HFFc6 (cell line): Measurements from ENCODE around the gene ADGRL1. TPM values are rescaled to one million over a fixed set of nuclear protein-coding genes. Genes with fewer than 3 reads are reported as not detected.

Experiments used
- DNase-seq: peaks from one replicate; pipeline ENCODE4 v3.0.0-alpha.2; 2018
- H3K27ac Mint-ChIP-seq: 2 replicates; pipeline ENCODE4 v1.8.0; 2020; ENCODE audit warnings: mild to moderate bottlenecking, mixed read lengths
- H3K27me3 Mint-ChIP-seq: 2 replicates; pipeline ENCODE4 v1.8.0; 2021; ENCODE audit warnings: mild to moderate bottlenecking, moderate library complexity, mixed read lengths; ENCODE audit not compliant: insufficient read depth
- H3K36me3 Mint-ChIP-seq: 2 replicates; pipeline ENCODE4 v1.8.0; 2021; ENCODE audit warnings: low read depth, mixed read lengths
- H3K4me1 Mint-ChIP-seq: 2 replicates; pipeline ENCODE4 v1.8.0; 2020; ENCODE audit warnings: low read depth, mixed read lengths
- H3K4me3 Mint-ChIP-seq: 2 replicates; pipeline ENCODE4 v1.8.0; 2020; ENCODE audit warnings: mild to moderate bottlenecking, moderate library complexity, mixed read lengths
- H3K9me3 Mint-ChIP-seq: 2 replicates; pipeline ENCODE4 v1.8.0; 2020; ENCODE audit warnings: mild to moderate bottlenecking, mixed read lengths
- total RNA-seq, 6 experiments: library from RNA; stranded (reverse); fragmentation: NEBNext Ultra II Directional; extraction: Animal tissue kit (Norgen Biotek cat#: 25700); gene quantifications; 2 replicates in 1 of 6; 3 replicates in 5 of 6; pipeline ENCODE4 v1.2.3, GENCODE V29; 2021
- TF ChIP-seq, protein P1 (sequence below): fragments of 200-600 bp; sonication (generic); IDR thresholded peaks from 2 replicates; pipeline ENCODE4 v1.5.0; 2021; ENCODE audit warnings: antibody characterized with exemption, mild to moderate bottlenecking

The ADGRL1 gene
- total RNA-seq, 6 experiments from 2014 or later, result 1.6 to 2.9 (median 2.2) TPM

DNA sequence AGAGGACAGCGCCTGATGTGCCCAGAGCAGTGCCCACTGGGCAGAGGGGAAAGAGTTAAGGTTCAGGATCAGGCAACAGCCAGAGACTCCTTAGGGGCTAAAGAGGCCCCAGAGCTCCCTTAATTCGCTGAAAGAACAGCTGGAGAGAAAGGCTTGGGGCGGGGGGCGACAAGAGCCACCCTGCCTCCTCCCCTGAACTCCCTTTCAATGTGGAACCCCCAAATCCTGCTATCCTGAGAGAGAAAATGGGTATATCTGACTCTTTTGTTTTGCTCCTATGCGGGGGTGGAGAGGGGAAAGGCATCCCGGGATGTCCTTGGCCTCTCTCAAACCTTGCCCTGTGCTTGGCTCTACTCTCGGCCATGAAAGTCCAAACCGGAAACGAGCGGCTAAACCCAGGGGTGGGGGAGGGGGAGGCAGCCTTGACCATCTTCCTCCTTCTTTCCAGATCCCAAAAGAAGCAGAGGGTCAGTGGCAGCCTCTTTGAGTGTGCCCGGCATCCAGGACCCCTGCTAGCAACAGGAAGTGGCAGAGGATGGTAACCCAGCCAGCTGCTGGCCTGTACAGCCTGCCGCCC is 93.1 kb downstream of the ADGRL1 start:
- DNase-seq, result no peak
- TF ChIP-seq, protein P1, sequence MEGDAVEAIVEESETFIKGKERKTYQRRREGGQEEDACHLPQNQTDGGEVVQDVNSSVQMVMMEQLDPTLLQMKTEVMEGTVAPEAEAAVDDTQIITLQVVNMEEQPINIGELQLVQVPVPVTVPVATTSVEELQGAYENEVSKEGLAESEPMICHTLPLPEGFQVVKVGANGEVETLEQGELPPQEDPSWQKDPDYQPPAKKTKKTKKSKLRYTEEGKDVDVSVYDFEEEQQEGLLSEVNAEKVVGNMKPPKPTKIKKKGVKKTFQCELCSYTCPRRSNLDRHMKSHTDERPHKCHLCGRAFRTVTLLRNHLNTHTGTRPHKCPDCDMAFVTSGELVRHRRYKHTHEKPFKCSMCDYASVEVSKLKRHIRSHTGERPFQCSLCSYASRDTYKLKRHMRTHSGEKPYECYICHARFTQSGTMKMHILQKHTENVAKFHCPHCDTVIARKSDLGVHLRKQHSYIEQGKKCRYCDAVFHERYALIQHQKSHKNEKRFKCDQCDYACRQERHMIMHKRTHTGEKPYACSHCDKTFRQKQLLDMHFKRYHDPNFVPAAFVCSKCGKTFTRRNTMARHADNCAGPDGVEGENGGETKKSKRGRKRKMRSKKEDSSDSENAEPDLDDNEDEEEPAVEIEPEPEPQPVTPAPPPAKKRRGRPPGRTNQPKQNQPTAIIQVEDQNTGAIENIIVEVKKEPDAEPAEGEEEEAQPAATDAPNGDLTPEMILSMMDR, result no peak
- no peaks in the 10 kb centered on the region for H3K9me3 Mint-ChIP-seq
- H3K27me3 Mint-ChIP-seq, result peaks cover 1% of the 10 kb centered on the region; the same call in 1 of the 2 replicates
- peaks cover 36% of the 10 kb centered on the region for H3K4me1 Mint-ChIP-seq
- peaks cover 4% of the 10 kb centered on the region; the same call in 1 of the 2 replicates for H3K36me3 Mint-ChIP-seq
- peak overlapping the region; percentile 87 for H3K27ac Mint-ChIP-seq
- peak overlapping the region; percentile 53; the same call in 1 of the 2 replicates for H3K4me3 Mint-ChIP-seq

DNA sequence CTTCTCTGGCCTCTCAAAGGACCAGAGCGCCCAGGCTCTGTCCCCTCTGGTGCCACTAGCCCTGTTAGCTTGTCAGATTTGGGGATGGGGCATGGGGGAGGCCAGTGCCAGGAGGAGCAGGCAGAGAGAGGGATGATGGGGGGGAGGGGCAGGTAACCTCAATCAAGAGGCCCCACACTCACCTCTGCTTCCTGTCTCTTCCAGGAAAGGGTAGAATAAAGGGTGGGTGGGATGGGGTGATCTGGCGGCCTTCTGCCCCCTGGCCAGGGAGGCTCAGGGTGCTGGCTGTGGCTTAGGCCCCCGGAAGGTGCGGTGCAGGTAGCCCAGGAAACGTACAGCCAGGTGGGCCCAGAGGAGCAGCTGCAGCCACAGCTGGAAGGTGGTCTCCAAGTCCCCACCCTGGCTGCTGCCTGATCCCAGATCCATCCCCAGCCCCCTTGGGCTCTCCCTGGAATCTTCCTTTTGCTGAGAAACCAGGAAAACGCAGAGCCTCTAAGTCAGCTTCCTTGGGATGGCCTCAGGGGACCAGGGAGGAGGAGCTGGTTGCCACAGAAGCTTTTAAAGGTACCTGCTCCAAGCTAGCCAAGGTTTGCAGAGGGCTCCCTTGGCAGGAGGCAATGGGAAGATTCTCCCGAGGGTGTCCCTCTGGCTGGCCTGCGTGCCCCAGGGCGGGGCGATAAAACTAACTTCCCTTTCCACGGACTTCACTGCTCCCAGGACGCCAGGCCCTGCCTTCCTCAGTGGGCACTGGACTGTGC is 93.7 kb downstream of the ADGRL1 start:
- DNase-seq, result no peak
- H3K9me3 Mint-ChIP-seq, result no peaks in the 10 kb centered on the region
- H3K27me3 Mint-ChIP-seq, result peaks cover 1% of the 10 kb centered on the region; the same call in 1 of the 2 replicates
- peaks cover 36% of the 10 kb centered on the region for H3K4me1 Mint-ChIP-seq
- peaks cover 4% of the 10 kb centered on the region; the same call in 1 of the 2 replicates for H3K36me3 Mint-ChIP-seq
- TF ChIP-seq, protein P1, result no peak
- peak overlapping the region; percentile 87 for H3K27ac Mint-ChIP-seq
- H3K4me3 Mint-ChIP-seq, result no peak overlapping the region

DNA sequence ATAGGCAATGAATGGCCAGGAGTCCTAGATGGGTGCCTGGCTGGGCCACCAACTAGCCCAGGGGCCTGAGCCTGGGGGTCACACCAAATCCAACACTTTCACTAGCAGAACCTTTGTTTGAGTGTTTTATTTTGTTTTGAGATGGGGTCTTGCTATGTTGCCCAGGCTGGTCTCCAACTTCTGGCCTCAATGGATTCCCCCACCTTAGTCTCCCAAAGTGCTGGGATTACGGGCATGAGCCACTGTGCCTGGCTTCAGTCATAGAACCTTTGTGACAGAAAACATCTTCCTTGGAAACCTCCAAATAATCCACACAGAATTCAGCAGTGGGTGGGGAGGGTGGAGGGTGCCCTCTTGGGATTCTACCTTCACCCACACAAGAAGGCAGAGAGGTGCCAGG is 94.5 kb downstream of the ADGRL1 start:
- H3K27ac Mint-ChIP-seq, result no peak overlapping the region
- H3K27me3 Mint-ChIP-seq, result peaks cover 1% of the 10 kb centered on the region; the same call in 1 of the 2 replicates
- no peak overlapping the region for H3K4me3 Mint-ChIP-seq
- no peak for DNase-seq
- H3K36me3 Mint-ChIP-seq, result peaks cover 4% of the 10 kb centered on the region; the same call in 1 of the 2 replicates
- peaks cover 34% of the 10 kb centered on the region for H3K4me1 Mint-ChIP-seq
- no peaks in the 10 kb centered on the region for H3K9me3 Mint-ChIP-seq
- TF ChIP-seq, protein P1, result no peak

DNA sequence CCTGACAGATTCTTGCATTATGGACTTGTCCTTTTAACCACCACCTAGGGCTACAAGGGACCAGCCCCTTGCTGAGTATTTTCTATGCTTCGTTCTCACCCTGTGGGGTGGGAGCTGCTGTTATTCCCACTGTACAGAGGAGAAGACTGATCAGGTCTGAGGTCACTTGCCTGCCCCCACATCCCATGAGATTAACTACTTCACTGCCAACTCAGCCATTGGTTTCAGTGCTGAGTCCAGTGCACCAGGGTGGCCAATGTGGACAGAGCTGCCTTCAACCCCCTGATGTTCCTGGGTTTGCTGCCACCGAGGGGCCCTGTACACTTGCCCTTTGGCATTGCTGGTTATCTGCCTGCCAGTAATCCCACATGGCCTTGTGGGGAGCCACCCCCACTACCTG is 95.3 kb downstream of the ADGRL1 start:
- Mint-ChIP-seq H3K36me3 (peaks cover 4% of the 10 kb centered on the region; the same call in 1 of the 2 replicates), H3K27me3 (no peaks in the 10 kb centered on the region; the same call in 1 of the 2 replicates), H3K27ac (no peak overlapping the region), H3K9me3 (no peaks in the 10 kb centered on the region), H3K4me3 (no peak overlapping the region), H3K4me1 (peaks cover 26% of the 10 kb centered on the region)
- no peak for DNase-seq
- TF ChIP-seq, protein P1, result no peak

DNA sequence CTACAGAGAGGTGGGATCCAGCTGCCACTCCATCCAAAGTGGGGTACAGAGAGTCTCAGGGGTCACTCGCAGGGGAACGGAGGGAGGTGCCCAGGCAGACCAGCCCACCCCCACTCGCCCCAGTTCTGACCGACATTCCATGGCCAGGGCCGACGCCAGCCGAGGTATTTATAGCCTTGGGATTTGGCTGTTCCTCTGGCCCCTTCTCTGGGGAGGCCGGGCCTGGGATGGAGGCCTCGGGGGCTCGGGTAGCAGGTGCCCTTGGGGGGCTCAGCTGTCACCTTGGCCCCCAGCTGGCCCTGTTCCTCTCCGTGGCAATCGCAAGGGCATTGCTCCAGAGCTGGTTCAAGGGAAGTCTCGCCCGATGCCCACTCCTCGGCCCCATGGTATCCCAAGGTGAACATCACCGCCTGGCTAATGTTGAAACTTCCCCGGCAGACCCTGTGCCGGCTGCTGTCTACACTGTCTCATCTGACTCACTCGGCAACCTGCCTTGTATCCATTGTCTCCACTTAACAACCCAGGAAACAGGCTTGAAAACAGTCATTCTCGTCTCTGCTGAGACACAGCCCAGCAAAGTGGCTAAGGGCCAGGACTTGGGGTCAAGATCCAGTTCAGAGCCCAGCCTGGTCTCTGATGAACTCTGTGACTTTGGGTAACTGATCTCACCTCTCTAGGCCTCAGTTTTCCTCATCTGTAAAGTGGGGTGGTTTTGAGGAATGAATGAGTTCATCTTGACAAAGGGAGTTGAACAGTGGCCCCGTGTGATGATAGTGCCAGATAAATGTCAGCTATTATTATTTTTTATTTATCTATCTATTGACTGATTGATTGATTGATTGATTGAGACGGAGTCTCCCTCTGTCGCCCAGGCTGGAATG is 98.1 kb downstream of the ADGRL1 start:
- H3K4me3 Mint-ChIP-seq, result no peak overlapping the region
- no peak for DNase-seq
- H3K9me3 Mint-ChIP-seq, result no peaks in the 10 kb centered on the region
- peaks cover 4% of the 10 kb centered on the region; the same call in 1 of the 2 replicates for H3K36me3 Mint-ChIP-seq
- no peaks in the 10 kb centered on the region; the same call in 1 of the 2 replicates for H3K27me3 Mint-ChIP-seq
- TF ChIP-seq, protein P1, result no peak
- H3K4me1 Mint-ChIP-seq, result peaks cover 3% of the 10 kb centered on the region
- H3K27ac Mint-ChIP-seq, result peak overlapping the region; percentile 64; the same call in 1 of the 2 replicates
